RKO (cell line): ENCODE measurements around the gene MOV10L1.
A peak's percentile ranks its signal among the peaks of the same experiment; 100 is the strongest.
"Not testable (repeated sequence)": the region's sequence is repeated elsewhere in the genome, so short reads cannot be mapped to it uniquely, and the experiment has no call there.

Experiments used
- DNase-seq: peaks from one replicate; pipeline ENCODE4 v3.0.0-alpha.2; 2016; ENCODE audit warnings: low spot score

MOV10L1 gene

GRCh38 chr22:50190182-50190940, 100.6 kb downstream of the MOV10L1 start:
- no peak for DNase-seq

GRCh38 chr22:50190941-50191741, 101.3 kb downstream of the MOV10L1 start:
- no peak for DNase-seq

- no peak for DNase-seq
Measured at GRCh38 chr22:50192436-50193204, 102.8 kb downstream of the MOV10L1 start.

- DNase-seq: no peak
Measured at GRCh38 chr22:50193621-50194020, 103.8 kb downstream of the MOV10L1 start.

GRCh38 chr22:50194037-50194805, 104.4 kb downstream of the MOV10L1 start:
- DNase-seq: no peak

- DNase-seq: no peak
Measured at GRCh38 chr22:50196256-50196655, 106.5 kb downstream of the MOV10L1 start.

- DNase-seq: no peak
Measured at GRCh38 chr22:50197000-50197800, 107.4 kb downstream of the MOV10L1 start.

GRCh38 chr22:50197856-50198623, 108.2 kb downstream of the MOV10L1 start:
- DNase-seq: no peak

- DNase-seq: no peak
Measured at GRCh38 chr22:50198624-50199017, 108.8 kb downstream of the MOV10L1 start.

GRCh38 chr22:50199251-50199721, 109.5 kb downstream of the MOV10L1 start:
- DNase-seq: no peak

- DNase-seq: no peak
Measured at GRCh38 chr22:50199829-50200460, 110.1 kb downstream of the MOV10L1 start.

- peak; percentile 90 for DNase-seq
Measured at GRCh38 chr22:50200461-50201190, 110.8 kb downstream of the MOV10L1 start, which contains the start of gene SELENOO. Gene SELENOO (plus strand): TSS chr22:50201011. CDS start chr22:50201037, 26 bp downstream.

GRCh38 chr22:50201191-50202129, 111.7 kb downstream of the MOV10L1 start:
- DNase-seq: peak; percentile 28

GRCh38 chr22:50202130-50202666, 112.4 kb downstream of the MOV10L1 start:
- DNase-seq: no peak

GRCh38 chr22:50203288-50203687, 113.5 kb downstream of the MOV10L1 start:
- no peak for DNase-seq

GRCh38 chr22:50204571-50204970, 114.8 kb downstream of the MOV10L1 start:
- DNase-seq: no peak

- DNase-seq: not testable (repeated sequence)
Measured at GRCh38 chr22:50204998-50205397, 115.2 kb downstream of the MOV10L1 start.
